Uterus (tissue), 2 donors: ENCODE results near the gene COL15A1.

Experiments used
- POLR2A ChIP-seq, 2 donors: fragments of 450-650 bp; IDR thresholded peaks; one replicate each; pipeline ENCODE4 v1.6.1; 2016; ENCODE audit warnings: antibody characterized with exemption in 2 of 2, mild to moderate bottlenecking in 1 of 2, moderate library complexity in 1 of 2
- TF ChIP-seq, protein P1 (sequence below), 4 experiments: fragments of 200-600 bp in 2 of 4; fragments of 450-650 bp in 2 of 4; sonication (generic) in 2 of 4; IDR thresholded peaks; one replicate each; pipeline ENCODE4 v1.5.1; 2016 to 2019; ENCODE audit warnings: antibody characterized with exemption in 4 of 4, mild to moderate bottlenecking in 2 of 4, moderate library complexity in 1 of 4

DNA sequence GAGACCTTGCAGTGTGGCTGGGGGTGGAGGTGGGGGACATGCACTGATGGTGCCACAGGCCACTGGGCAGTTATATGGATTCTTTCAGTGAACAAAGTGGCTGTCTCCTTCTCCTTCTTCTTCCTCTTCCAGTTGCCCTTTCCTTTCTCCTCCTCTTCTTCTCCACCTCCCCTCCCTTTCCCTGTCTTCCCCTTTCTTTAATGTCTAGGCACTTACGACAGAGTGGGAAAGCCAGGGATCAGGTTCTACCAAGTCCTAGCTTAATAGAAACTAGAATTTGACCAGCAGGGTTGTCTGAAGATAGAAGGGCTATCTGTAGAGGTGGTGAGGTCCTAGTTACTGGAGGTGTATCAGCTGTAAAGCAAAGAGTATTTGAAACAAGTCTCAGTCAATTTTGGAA is 62.8 kb downstream of the COL15A1 start:
- TF ChIP-seq, protein P1, sequence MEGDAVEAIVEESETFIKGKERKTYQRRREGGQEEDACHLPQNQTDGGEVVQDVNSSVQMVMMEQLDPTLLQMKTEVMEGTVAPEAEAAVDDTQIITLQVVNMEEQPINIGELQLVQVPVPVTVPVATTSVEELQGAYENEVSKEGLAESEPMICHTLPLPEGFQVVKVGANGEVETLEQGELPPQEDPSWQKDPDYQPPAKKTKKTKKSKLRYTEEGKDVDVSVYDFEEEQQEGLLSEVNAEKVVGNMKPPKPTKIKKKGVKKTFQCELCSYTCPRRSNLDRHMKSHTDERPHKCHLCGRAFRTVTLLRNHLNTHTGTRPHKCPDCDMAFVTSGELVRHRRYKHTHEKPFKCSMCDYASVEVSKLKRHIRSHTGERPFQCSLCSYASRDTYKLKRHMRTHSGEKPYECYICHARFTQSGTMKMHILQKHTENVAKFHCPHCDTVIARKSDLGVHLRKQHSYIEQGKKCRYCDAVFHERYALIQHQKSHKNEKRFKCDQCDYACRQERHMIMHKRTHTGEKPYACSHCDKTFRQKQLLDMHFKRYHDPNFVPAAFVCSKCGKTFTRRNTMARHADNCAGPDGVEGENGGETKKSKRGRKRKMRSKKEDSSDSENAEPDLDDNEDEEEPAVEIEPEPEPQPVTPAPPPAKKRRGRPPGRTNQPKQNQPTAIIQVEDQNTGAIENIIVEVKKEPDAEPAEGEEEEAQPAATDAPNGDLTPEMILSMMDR (IDR thresholded peaks at IDR 0.05) = no peak
- TF ChIP-seq POLR2A (IDR thresholded peaks at IDR 0.05) = no peak
